Gastroesophageal sphincter (tissue), 3 donors: Measurements from ENCODE around the gene TM4SF18.

ENCODE experiments used
- CTCF ChIP-seq, 4 experiments: fragments of 200-600 bp in 2 of 4; fragments of 450-650 bp in 2 of 4; sonication (generic) in 1 of 4; IDR thresholded peaks; one replicate each; pipeline ENCODE4 v1.5.1; 2017 to 2019; ENCODE audit warnings: antibody characterized with exemption in 4 of 4, mild to moderate bottlenecking in 2 of 4, moderate library complexity in 2 of 4
- EP300 ChIP-seq: sonication (generic); formaldehyde crosslinking; IDR thresholded peaks from one replicate; pipeline ENCODE4 v1.6.1; 2017; ENCODE audit warnings: antibody characterized with exemption, mild to moderate bottlenecking
- POLR2A ChIP-seq, 2 donors: fragments of 450-650 bp; IDR thresholded peaks; one replicate each; pipeline ENCODE4 v1.6.1; 2017; ENCODE audit warnings: antibody characterized with exemption in 2 of 2, mild to moderate bottlenecking in 2 of 2, moderate library complexity in 1 of 2
- POLR2AphosphoS5 ChIP-seq: sonication (generic); formaldehyde crosslinking; IDR thresholded peaks from one replicate; pipeline ENCODE4 v1.6.1; 2017; ENCODE audit warnings: antibody characterized with exemption

GRCh38 chr3:149356630-149357029 is 23.2 kb upstream of the TM4SF18 start:
- TF ChIP-seq CTCF (IDR thresholded peaks at IDR 0.05): no peak
- TF ChIP-seq POLR2A (IDR thresholded peaks at IDR 0.05): no peak
- TF ChIP-seq POLR2AphosphoS5: no peak
- TF ChIP-seq EP300: no peak
